Raji (cell line): Measurements from ENCODE around the gene PEX14.

Experiments used
- POLR2A ChIP-seq: IDR thresholded peaks from 2 replicates; pipeline ENCODE4 v1.6.1; 2011; ENCODE audit warnings: low read depth, low read length, control low read depth; ENCODE audit not compliant: insufficient read depth

Gene PEX14

GRCh38 chr1:10665930-10666850 lies 191.4 kb downstream of the PEX14 start:
- no peak for TF ChIP-seq POLR2A

DNA sequence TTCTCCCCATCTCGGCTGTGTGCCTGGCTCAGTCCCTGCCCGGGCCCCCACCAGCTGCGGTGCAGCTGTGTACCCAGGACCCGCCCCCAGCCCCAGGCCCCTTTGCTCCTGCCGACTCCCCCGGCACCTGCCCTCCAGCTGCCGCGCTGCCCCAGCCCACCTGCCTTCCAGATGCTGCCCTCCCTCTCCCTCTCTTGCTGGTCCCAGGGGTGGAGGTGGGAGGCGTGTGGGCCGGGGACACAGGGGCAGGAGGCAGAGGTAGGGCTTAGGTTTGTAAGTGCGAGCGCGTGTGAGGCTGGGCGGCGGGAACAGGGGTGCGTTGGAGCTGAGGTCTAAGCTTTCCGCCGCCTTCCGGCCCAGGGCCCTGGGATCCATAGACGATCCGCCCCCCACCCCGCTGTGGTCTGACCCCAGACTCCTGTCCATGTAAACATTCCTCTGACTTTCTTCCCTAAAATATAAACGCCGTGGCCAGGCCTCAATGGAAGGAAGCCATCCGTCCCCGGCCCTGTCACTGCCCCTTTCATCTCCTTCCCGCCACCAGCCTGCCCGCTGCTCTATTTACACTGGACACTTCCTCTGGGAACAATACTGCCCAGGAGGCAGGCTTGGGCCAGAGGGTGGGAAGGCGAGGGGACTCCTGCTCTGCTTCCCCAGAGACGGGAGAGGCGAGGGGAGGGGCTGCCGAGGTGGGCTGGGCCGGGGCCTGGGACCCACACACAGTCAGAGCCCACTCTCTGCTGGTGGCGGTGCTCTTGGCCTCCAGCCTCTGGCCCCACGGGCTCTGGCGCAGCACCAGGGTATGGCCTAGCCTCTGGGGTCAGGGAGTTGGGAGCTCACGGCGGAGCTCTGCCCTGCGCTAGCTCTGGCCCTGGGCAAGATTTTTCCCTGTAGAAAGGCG lies 193.4 kb downstream of the PEX14 start:
- TF ChIP-seq POLR2A: no peak

DNA sequence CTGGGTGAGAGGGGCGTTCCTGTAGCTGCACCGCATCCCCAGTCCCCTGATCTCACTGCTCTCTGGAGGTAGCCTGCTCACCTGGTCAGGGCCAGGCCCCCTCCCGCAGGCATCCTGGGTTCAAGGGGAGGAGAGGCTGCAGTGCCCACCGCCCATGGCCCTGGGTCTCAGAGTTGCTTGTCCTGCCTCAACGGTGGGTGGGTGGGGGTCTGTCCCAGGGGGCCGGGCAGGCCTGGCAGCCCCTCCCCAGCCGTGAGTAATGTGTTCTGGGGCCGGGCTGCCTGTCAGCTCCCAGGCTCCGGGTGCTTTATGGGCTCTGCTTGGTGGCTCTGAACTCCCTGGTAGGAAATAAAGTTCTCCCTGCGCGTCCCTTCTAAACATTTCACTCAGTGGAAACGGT lies 194.8 kb downstream of the PEX14 start:
- TF ChIP-seq POLR2A: no peak

- TF ChIP-seq POLR2A: no peak
Measured at GRCh38 chr1:10670190-10670589, 195.4 kb downstream of the PEX14 start.

- TF ChIP-seq POLR2A: no peak
Measured at GRCh38 chr1:10671090-10671489, 196.3 kb downstream of the PEX14 start.

DNA sequence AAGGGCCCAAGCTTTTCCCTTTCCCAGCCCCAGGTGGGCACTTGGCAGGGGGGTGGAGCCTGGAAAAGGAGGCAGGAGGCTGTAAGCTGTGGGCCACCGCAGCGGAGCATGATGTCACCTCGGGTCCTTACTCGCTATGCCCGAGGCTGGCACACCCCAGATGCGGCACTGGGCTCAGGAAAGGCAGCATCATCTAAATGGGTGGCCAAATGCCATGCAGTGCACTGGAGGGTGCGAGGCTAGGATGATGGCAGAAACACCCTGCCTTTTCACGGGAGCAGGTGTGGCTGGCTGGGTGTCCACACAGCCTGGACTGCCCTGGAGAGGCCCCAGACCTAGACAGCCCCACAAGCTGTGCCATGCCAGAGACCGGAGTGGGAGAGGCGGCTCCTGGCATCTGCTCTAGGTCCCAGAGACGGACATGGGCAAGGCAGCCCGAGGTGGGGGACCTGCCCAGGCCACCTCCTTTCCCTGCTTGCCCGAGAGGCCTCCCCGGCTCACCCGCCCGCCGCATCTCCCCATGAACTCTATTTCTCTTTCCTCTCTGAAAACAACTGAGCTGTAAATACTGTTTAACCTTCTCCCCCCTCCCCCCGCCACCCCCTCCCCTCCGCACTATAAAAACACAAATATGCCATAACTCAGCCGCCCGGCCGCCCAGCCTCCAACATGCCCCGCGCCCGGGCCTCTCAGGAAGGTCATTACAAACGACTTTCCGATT lies 197.0 kb downstream of the PEX14 start:
- TF ChIP-seq POLR2A: no peak

DNA sequence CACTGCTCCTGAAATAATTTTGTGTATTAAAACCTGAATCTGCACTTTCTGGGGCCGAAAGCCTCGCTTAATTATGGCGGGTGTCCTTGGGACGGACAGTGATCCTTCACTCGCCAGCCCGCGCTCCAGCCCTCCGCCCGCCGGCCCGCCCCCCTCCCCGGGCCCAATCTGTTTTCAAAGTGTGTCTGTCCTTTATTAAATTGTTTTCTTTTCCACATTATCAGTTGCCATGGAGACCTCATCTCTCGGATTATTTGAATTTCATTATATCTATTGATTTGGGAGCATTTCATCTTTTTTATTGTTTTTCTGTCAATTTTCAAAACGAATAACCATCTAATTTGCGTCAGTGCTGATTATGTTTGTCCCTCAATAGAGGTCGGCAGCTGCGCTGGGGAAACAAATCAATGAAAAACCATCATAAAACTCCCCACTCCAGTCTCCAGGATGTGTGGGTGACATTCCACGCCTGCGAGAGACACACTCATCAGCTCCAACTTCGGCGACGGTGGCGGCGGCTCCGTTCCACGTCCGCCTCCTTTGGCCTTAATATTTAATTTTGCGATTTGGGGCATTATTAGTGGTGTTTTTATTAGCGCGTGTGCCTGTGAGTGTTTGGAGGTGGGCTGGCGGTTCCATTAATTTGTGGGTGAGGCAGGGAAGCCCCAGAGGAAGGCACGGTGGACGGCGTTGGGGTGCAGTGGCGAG lies 197.7 kb downstream of the PEX14 start:
- TF ChIP-seq POLR2A: no peak

- TF ChIP-seq POLR2A: no peak
Measured at GRCh38 chr1:10673109-10673711, 198.5 kb downstream of the PEX14 start.

GRCh38 chr1:10674222-10674621 lies 199.5 kb downstream of the PEX14 start:
- TF ChIP-seq POLR2A: no peak

DNA sequence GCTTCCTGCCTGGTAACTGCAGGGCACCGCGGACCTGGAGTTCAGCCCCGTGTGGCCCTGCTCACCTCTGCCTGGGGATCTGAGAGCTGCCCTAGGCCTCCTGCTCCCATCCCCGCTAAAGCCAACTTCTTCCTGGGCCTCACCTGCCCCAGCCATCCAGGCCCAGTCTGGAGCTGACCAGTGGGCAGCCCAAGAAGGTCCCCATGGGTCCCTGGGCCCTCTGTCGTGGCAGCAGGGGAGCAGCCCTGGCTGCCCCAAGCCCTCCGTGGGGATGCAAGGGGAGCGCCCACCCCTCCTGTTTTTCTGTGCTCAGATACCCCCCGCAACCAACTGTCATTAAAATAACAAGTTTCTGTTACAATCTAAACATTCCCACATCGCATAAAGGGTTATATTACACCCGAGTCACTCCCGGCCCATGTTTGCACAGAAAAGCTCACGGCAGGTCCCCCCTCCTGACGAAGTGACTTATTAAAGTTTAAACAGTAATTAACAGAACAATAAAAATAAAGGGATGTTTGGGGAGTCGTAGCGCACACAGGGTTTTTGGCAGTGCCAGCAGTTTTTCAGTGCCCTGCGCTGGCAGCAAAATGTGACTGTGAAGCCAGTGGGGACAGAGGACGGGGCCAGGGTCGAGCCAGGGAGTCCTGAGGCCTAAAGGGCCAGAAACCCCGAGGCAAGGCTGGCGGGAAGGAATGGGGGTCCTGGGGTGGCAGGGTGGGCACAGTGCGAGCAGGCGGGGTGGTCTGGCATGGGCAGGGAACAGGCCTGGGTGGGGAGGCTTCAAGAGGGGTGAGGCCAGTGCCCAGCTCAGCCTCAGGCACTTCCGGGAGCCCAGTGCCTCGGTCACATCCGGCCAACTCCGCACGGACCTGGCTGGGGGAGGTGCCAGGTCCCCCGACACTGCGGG lies 200.2 kb downstream of the PEX14 start:
- TF ChIP-seq POLR2A: no peak

DNA sequence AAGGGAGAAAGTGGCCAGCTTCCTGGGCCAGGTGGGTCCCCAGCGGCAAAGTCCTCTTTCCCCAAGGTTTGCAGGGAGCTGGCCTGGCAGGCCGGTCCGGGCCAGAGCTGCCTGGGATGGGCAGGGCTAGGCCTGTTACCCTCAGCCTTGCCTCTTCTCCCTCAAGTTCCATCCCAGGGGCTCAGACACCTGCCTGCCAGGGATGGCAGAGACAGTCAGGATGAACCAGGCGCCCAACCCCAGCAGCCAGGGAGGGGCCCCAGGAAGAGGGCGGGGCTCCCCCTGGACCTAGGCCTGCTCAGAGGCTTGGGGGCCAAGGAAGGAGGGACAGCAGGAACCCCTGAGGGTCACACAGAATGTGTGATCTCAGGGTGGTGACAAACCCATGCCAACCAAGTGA lies 201.1 kb downstream of the PEX14 start:
- TF ChIP-seq POLR2A: no peak

- TF ChIP-seq POLR2A: no peak
Measured at GRCh38 chr1:10676963-10677362, 202.2 kb downstream of the PEX14 start.

DNA sequence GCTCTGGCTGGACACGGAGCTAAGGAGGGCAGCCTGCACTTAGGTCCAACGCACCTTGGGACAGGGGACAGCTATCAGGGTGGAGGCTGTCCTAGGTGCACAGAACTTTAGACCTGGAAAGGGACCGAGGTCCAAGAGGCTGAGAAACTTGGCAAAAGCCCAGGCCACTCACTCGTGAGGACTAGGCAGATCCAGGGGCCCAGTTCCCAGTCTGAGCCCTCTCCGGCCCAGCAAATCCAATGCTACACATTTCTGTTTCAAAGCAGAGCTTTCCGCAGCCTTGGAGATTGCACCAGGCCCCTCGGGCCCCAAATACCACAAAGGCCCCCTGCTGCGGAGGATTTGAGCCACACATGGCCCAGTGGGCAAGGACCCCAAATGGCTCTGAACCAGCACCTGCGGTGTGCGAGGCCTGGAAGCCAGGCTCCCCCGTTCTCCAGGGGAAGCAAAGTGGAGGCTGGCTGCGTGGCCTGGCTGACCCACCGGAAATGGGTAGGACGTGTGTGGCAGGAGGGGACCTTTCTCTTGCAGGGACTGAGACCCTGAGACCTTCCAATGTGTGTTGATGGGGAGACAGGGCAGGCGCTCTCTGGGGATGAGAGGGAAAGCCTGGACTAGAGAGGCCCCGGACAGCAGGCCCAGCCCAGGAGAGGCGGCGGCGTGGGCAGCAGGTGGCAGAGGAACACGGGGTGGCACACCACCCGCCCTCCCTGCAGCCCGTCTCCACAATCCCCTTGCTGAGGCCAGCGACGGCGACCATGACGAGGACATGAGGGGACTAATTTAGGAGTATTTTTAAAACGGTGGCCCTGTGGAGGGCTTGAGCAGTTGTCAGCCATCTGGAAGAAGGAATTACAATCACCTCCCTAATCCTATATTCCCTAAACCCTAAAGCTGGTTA lies 203.0 kb downstream of the PEX14 start:
- no peak for TF ChIP-seq POLR2A

GRCh38 chr1:10678402-10678801 lies 203.7 kb downstream of the PEX14 start:
- no peak for TF ChIP-seq POLR2A
